A673 (cell line): Measurements from ENCODE around the gene COLEC12. TPM values are rescaled to one million over a fixed set of nuclear protein-coding genes. Genes with fewer than 3 reads are reported as not detected.

Experiments used
- BruUV-seq: library from RNA; stranded (reverse); fragments of 400-500 nt; replicated peaks from 2 replicates; lab custom pipeline; 2021; lab: Mats Ljungman, UMichigan
- CTCF ChIA-PET: fragments of 300-600 bp; sonication (Branson Sonifier 250); formaldehyde crosslinking; loops from one replicate; lab custom pipeline; 2022; ENCODE audit warnings: antibody characterized with exemption; lab: Charles Lee
- POLR2A ChIA-PET: fragments of 300-600 bp; sonication (Branson Sonifier 250); formaldehyde crosslinking; loops from one replicate; lab custom pipeline; 2022; ENCODE audit warnings: antibody characterized with exemption; ENCODE audit not compliant: low non-redundant PET; lab: Charles Lee
- DNase-seq: peaks from one replicate; pipeline ENCODE4 v3.0.0-alpha.2; 2015; ENCODE audit warnings: low spot score
- H3K27ac ChIP-seq: fragments of 200-600 bp; sonication (generic); 2 replicates; pipeline ENCODE4 v1.5.1; 2016; ENCODE audit warnings: mixed run types, low read depth, mild to moderate bottlenecking, mixed read lengths, antibody characterized with exemption, low read length; ENCODE audit not compliant: poor library complexity, severe bottlenecking
- H3K27me3 ChIP-seq: fragments of 200-600 bp; sonication (generic); replicated peaks from 2 replicates; pipeline ENCODE4 v1.6.1; 2017; ENCODE audit warnings: mixed run types, low read depth, mild to moderate bottlenecking, mixed read lengths, antibody characterized with exemption, low read length; ENCODE audit not compliant: insufficient read depth, poor library complexity
- H3K36me3 ChIP-seq: fragments of 200-600 bp; sonication (generic); 2 replicates; pipeline ENCODE4 v1.6.1; 2016; ENCODE audit warnings: mixed run types, mild to moderate bottlenecking, mixed read lengths, antibody characterized with exemption, low read length; ENCODE audit not compliant: insufficient read depth, poor library complexity, severe bottlenecking
- H3K4me1 ChIP-seq: fragments of 200-600 bp; sonication (generic); 2 replicates; pipeline ENCODE4 v1.6.1; 2017; ENCODE audit warnings: mixed run types, mild to moderate bottlenecking, mixed read lengths, antibody characterized with exemption, low read length; ENCODE audit not compliant: insufficient read depth, poor library complexity, severe bottlenecking
- H3K4me3 ChIP-seq: fragments of 200-600 bp; sonication (generic); 2 replicates; pipeline ENCODE4 v1.5.1; 2016; ENCODE audit warnings: low read depth, mixed run types, mild to moderate bottlenecking, mixed read lengths, low read length; ENCODE audit not compliant: poor library complexity, severe bottlenecking
- H3K9me3 ChIP-seq: fragments of 200-600 bp; sonication (generic); 2 replicates; pipeline ENCODE4 v1.6.1; 2016; ENCODE audit warnings: mixed run types, low read depth, mild to moderate bottlenecking, mixed read lengths, antibody characterized with exemption, low read length; ENCODE audit not compliant: poor library complexity, severe bottlenecking
- EZH2 ChIP-seq: fragments of 200-600 bp; sonication (generic); IDR thresholded peaks from 2 replicates; pipeline ENCODE4 v1.6.1; 2017; ENCODE audit warnings: borderline replicate concordance, low read depth, mild to moderate bottlenecking, mixed read lengths, antibody characterized with exemption, low read length; ENCODE audit not compliant: poor library complexity, severe bottlenecking
- intact Hi-C: fragments of 100-400 bp; cut with micrococcal nuclease; formaldehyde crosslinking; loops from one replicate; pipeline ENCODE4 v1.10.0; 2022; ENCODE audit not compliant: unreplicated experiment
- total RNA-seq: library from RNA; stranded (reverse); gene quantifications from 2 replicates; pipeline ENCODE4 v1.2.3, GENCODE V29; 2021
- TF ChIP-seq, protein P1 (sequence below): fragments of 300-800, 200-600 bp; sonication (generic); conservative IDR thresholded peaks from 2 replicates; pipeline ENCODE4 v1.5.1; 2017; ENCODE audit warnings: low read depth, mild to moderate bottlenecking, antibody characterized with exemption, low read length, moderate library complexity, mixed read lengths

The COLEC12 gene
- total RNA-seq, 1 experiment from 2014 or later = 0.86 TPM

DNA sequence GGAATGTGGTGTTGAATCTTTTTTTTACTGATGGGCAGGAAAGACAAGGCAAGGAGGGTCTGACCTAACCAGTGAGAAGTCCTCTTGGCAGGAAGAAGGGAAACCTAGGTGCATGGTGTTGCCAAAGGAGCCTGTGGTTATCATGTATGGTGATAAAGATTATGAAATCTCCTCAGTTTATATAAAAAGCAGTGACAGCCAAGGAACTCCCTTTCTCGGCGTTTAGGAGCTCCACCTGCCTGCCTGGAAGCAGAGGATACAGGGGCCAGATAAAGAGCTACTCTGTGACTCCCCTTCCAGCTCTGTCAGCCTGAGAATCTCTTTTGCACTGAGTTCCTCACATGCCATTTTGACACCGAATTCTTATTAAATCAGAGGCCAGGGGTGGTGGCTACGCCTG lies 26.1 kb downstream of the COLEC12 start:
- BruUV-seq = no TSS peak
- peaks cover 4% of the 10 kb centered on the region for H3K4me1 ChIP-seq
- DNase-seq = no peak
- TF ChIP-seq, protein P1, sequence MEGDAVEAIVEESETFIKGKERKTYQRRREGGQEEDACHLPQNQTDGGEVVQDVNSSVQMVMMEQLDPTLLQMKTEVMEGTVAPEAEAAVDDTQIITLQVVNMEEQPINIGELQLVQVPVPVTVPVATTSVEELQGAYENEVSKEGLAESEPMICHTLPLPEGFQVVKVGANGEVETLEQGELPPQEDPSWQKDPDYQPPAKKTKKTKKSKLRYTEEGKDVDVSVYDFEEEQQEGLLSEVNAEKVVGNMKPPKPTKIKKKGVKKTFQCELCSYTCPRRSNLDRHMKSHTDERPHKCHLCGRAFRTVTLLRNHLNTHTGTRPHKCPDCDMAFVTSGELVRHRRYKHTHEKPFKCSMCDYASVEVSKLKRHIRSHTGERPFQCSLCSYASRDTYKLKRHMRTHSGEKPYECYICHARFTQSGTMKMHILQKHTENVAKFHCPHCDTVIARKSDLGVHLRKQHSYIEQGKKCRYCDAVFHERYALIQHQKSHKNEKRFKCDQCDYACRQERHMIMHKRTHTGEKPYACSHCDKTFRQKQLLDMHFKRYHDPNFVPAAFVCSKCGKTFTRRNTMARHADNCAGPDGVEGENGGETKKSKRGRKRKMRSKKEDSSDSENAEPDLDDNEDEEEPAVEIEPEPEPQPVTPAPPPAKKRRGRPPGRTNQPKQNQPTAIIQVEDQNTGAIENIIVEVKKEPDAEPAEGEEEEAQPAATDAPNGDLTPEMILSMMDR = no peak
- TF ChIP-seq EZH2 = no peak
- H3K4me3 ChIP-seq = no peak overlapping the region
- H3K27ac ChIP-seq = no peak overlapping the region
- no peaks in the 10 kb centered on the region for H3K36me3 ChIP-seq
- intact Hi-C loops = no loop called here
- CTCF ChIA-PET = interaction anchor here (0.6 kb wide), 1 partner anchor 40 kb away, joined by 3 read pairs; no protein-coding TSS in a partner anchor
- H3K9me3 ChIP-seq = no peaks in the 10 kb centered on the region
- no peaks in the 10 kb centered on the region for H3K27me3 ChIP-seq
- POLR2A ChIA-PET = no interaction called here

DNA sequence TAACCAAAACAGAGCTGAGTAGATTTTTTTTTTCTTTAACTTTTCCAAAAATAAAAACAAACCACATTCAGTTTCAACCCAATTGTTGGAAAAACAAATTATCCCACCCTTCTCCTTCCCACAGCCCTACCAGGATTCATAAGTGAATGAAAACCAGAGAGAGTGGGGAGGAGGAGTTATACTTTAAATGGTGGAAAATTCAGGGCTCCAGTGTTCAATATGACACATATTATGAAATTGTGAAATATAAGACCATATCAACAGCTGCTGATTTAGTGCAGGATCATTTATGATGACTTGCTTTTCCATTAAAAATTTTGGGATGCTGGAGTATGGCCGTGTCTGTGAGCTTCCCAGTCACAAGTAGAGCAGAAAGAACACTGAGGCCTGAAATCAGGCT lies 26.7 kb downstream of the COLEC12 start:
- POLR2A ChIA-PET = no interaction called here
- H3K9me3 ChIP-seq = no peaks in the 10 kb centered on the region
- intact Hi-C loops = no loop called here

DNA sequence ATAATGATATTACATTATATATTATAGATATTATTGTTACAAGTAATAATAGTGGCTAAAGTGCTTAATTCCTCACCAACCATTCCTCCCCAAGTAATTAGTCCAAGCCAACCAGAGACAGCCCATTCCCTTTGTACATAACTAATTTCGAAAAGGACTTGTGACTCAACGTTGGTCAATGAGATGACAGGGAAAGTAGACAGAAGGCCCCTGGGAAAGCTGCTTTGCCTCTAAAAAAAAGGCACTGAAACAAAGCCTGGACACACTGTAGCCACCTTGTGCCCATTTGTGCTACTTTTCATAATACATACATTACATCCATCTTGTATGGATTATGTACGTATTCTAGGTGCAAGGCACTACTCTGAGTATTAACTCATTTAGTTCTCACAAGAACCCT lies 28.8 kb downstream of the COLEC12 start:
- Histone ChIP-seq H3K4me3 (no peak overlapping the region), H3K27me3 (no peaks in the 10 kb centered on the region), H3K36me3 (no peaks in the 10 kb centered on the region), H3K27ac (no peak overlapping the region), H3K9me3 (no peaks in the 10 kb centered on the region), H3K4me1 (peaks cover 7% of the 10 kb centered on the region)
- intact Hi-C loops = no loop called here
- ChIA-PET POLR2A (no interaction called here), CTCF (no interaction called here)
- BruUV-seq = no TSS peak
- DNase-seq = no peak
- TF ChIP-seq, protein P1 = no peak
- TF ChIP-seq EZH2 = no peak

More for the DNA sequence above, 26.7 kb downstream of the COLEC12 start:
- peaks cover 7% of the 10 kb centered on the region for H3K4me1 ChIP-seq
- CTCF ChIA-PET = no interaction called here
- no peak for DNase-seq
- no peak overlapping the region for H3K4me3 ChIP-seq
- no TSS peak for BruUV-seq
- H3K27me3 ChIP-seq = no peaks in the 10 kb centered on the region
- H3K27ac ChIP-seq = no peak overlapping the region
- no peaks in the 10 kb centered on the region for H3K36me3 ChIP-seq
- TF ChIP-seq, protein P1 = no peak
- no peak for TF ChIP-seq EZH2
